ENCODE data around the gene DLL4. TPM values are rescaled to one million over a fixed set of nuclear protein-coding genes. Genes with fewer than 3 reads are reported as not detected.

Gene DLL4
- total RNA-seq, 1 donor from 2014 or later, result 6.5 TPM

DNA sequence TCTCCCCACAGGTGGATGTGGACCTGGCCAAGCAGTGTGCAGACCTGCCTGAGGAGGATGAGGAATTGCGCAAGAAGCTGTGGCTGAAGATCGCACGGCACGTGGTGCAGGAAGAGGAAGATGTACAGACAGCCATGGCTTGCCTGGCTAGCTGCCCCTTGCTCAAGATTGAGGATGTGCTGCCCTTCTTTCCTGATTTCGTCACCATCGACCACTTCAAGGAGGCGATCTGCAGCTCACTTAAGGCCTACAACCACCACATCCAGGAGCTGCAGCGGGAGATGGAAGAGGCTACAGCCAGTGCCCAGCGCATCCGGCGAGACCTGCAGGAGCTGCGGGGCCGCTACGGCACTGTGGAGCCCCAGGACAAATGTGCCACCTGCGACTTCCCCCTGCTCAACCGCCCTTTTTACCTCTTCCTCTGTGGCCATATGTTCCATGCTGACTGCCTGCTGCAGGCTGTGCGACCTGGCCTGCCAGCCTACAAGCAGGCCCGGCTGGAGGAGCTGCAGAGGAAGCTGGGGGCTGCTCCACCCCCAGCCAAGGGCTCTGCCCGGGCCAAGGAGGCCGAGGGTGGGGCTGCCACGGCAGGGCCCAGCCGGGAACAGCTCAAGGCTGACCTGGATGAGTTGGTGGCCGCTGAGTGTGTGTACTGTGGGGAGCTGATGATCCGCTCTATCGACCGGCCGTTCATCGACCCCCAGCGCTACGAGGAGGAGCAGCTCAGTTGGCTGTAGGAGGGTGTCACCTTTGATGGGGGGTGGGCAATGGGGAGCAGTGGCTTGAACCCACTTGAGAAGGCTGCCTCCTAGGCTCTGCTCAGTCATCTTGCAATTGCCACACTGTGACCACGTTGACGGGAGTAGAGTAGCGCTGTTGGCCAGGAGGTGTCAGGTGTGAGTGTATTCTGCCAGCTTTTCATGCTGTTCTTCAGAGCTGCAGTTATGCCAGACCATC, 26.3 kb upstream of the DLL4 start:
- Mint-ChIP-seq H3K9me3 (ENCODE audit: low read depth) (no peaks in the 10 kb centered on the region), H3K36me3 (ENCODE audit: insufficient read depth) (peaks cover 18% of the 10 kb centered on the region), H3K4me3 (ENCODE audit: low read depth) (no peak overlapping the region), H3K4me1 (ENCODE audit: low read depth) (peaks cover 2% of the 10 kb centered on the region), H3K27ac (peak overlapping the region; percentile 80), H3K27me3 (no peaks in the 10 kb centered on the region)
- TF ChIP-seq, protein P1, sequence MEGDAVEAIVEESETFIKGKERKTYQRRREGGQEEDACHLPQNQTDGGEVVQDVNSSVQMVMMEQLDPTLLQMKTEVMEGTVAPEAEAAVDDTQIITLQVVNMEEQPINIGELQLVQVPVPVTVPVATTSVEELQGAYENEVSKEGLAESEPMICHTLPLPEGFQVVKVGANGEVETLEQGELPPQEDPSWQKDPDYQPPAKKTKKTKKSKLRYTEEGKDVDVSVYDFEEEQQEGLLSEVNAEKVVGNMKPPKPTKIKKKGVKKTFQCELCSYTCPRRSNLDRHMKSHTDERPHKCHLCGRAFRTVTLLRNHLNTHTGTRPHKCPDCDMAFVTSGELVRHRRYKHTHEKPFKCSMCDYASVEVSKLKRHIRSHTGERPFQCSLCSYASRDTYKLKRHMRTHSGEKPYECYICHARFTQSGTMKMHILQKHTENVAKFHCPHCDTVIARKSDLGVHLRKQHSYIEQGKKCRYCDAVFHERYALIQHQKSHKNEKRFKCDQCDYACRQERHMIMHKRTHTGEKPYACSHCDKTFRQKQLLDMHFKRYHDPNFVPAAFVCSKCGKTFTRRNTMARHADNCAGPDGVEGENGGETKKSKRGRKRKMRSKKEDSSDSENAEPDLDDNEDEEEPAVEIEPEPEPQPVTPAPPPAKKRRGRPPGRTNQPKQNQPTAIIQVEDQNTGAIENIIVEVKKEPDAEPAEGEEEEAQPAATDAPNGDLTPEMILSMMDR (IDR thresholded peaks at IDR 0.05; ENCODE audit: unreplicated experiment), result no peak
- no peak for DNase-seq (ENCODE audit: low spot score, unreplicated experiment)

DNA sequence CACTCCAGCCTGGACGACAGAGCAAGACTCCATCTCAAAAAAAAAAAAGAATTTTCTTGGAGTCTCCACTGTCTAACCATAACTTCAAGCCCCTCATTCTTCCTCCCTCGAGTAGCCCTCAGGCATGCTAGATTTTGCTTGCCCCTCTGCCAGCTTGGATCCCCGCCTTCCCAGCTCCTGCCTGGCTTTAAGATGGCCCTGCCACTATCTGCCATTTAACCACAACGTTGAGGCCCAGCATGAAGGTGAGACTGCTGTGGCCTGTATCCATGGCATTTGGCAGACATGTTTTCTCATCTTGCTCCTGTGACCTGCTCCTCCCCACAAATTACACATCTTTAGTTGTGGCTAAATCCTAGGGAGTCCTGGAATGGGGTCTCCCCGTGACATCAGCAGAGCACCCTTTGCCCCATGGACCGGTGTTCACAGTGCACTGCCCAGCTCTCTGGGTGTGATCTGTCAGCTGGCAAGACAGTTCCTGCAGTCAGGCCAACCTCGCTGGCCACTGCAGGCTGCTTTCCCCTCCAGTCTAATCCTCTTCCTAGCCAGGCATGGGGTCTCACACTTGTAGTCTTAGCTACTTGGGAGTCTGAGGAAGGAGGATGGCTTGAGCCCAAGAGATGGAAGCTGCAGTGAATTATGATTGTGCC, 24.5 kb upstream of the DLL4 start:
- no peak for DNase-seq (ENCODE audit: low spot score, unreplicated experiment)
- Mint-ChIP-seq H3K4me1 (ENCODE audit: low read depth) (peaks cover 6% of the 10 kb centered on the region), H3K36me3 (ENCODE audit: insufficient read depth) (peaks cover 13% of the 10 kb centered on the region), H3K27ac (no peak overlapping the region), H3K27me3 (no peaks in the 10 kb centered on the region), H3K9me3 (ENCODE audit: low read depth) (no peaks in the 10 kb centered on the region), H3K4me3 (ENCODE audit: low read depth) (no peak overlapping the region)
- TF ChIP-seq, protein P1 (IDR thresholded peaks at IDR 0.05; ENCODE audit: unreplicated experiment), result no peak

DNA sequence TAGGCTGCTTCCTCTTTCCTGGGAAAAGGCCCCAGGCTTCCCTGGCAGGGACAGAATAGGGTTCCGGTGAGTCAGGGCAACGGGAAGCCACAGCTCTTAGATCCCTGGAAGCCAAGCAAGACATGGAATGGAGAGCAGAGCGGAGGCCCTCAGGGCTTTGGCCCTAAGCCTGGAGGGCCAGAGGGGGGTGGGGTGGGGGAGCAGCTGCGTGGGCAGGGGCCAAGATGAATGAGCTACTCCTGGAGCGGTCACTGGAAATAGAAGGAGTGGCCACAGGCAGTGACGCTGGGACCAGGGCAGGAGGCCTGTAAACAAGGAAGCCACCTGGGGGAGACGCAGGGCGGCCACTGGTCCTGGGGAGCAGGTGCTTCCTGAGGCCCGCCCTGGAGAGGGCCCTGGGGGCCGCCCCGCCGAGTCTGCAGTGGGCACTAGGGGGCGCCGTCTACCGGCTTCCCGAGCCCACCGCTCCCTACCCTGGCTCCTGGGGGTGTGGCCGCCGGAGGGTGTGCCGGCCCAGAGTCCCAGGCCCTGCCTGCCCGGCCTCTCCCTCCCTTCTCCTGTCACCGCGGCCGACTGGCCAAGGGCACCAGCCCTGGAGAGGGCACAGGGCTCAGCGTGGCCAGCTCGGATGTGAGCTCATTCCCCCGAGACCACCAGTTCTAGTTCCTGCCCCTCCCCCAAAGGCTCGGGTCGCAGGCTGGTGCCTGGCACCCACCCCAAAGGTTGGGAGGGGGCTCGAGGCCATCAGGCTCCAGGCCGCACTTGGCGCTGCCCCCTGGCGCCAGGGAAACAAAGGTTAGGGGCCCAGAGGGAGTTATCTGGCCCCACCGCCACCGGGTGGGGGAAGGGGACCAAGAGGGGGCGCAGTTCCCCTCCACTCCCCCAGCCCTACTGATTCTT, 22.8 kb upstream of the DLL4 start:
- H3K27me3 Mint-ChIP-seq, result no peaks in the 10 kb centered on the region
- H3K4me3 Mint-ChIP-seq (ENCODE audit: low read depth), result peak overlapping the region; percentile 48
- peaks cover 7% of the 10 kb centered on the region for H3K36me3 Mint-ChIP-seq (ENCODE audit: insufficient read depth)
- peaks cover 13% of the 10 kb centered on the region for H3K4me1 Mint-ChIP-seq (ENCODE audit: low read depth)
- H3K9me3 Mint-ChIP-seq (ENCODE audit: low read depth), result no peaks in the 10 kb centered on the region
- TF ChIP-seq, protein P1 (IDR thresholded peaks at IDR 0.05; ENCODE audit: unreplicated experiment), result peak; percentile 88
- peak overlapping the region; percentile 74 for H3K27ac Mint-ChIP-seq
- DNase-seq (ENCODE audit: low spot score, unreplicated experiment), result peak; percentile 89

DNA sequence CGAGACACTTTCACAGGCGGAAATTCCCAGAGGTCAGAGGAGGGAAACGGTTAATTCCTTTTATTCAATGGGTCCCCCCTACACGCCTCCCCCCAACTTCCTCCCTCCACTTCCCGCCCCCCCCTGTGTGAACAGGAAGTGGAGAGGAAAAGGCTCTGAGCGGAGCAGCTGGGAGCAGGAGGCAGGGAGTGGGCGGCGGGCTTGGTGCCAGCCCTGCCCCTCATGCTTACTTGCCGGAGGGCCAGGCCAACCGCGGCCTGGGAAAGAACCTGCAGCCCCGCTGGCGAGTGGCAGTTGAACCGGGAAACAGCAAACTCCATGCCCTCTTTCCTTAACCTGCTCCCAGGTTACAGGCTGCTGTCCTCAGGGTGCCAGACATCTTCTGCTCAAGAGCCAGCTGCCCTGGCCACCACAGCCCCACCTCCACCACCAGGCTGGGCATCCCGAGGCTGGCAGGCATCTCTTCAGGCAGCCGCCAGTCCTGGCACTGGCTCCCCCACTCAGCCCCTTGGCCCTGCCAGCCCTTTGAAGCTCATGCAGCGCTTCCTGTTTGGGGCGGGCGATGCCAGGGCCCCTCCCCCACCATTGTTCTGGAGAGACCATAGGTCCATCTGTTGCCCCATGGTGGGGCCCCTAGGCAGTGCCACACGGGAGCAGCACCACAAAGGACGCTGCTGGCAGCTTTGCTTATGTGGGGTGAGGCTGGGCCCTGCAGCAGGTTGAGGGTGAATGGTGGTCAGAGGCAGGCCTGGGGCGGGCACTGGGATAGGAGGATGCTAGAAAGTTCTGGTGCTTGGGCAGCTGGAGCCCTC, 21.9 kb upstream of the DLL4 start:
- peaks cover 7% of the 10 kb centered on the region for H3K36me3 Mint-ChIP-seq (ENCODE audit: insufficient read depth)
- DNase-seq (ENCODE audit: low spot score, unreplicated experiment), result no peak
- no peak overlapping the region for H3K27ac Mint-ChIP-seq
- peaks cover 13% of the 10 kb centered on the region for H3K4me1 Mint-ChIP-seq (ENCODE audit: low read depth)
- peak overlapping the region; percentile 29 for H3K4me3 Mint-ChIP-seq (ENCODE audit: low read depth)
- TF ChIP-seq, protein P1 (IDR thresholded peaks at IDR 0.05; ENCODE audit: unreplicated experiment), result no peak
- no peaks in the 10 kb centered on the region for H3K27me3 Mint-ChIP-seq
- H3K9me3 Mint-ChIP-seq (ENCODE audit: low read depth), result no peaks in the 10 kb centered on the region

Data from progenitor cell of endocrine pancreas (in vitro differentiated cells).